Measurements from ENCODE around the gene PLEKHB2. TPM values are rescaled to one million over a fixed set of nuclear protein-coding genes. Genes with fewer than 3 reads are reported as not detected.
"Not testable (repeated sequence)": the region's sequence is repeated elsewhere in the genome, so short reads cannot be mapped to it uniquely, and the experiment has no call there.

Gene PLEKHB2
- total and polyA plus RNA-seq, 8 donors, result 33.1 to 106 (median 37.2) TPM

- Histone ChIP-seq H3K4me3 (no peak overlapping the region), H3K9me3 (no peaks in the 10 kb centered on the region), H3K4me1 (peaks cover 4 to 45% of the 10 kb centered on the region in 2 donors), H3K27ac (no peak overlapping the region), H3K27me3 (no peaks in the 10 kb centered on the region), H3K36me3 (peaks cover 0 to 16% of the 10 kb centered on the region in 2 donors)
- ATAC-seq (no peak), DNase-seq (no peak)
- no peak for TF ChIP-seq CTCF (IDR thresholded peaks at IDR 0.05)
- intact Hi-C loops (cut with DNase I), result no loop called here
Measured at GRCh38 chr2:131112529-131112928, 7.4 kb downstream of the PLEKHB2 start.

- intact Hi-C loops (cut with DNase I), result no loop called here
- no peak for TF ChIP-seq CTCF (IDR thresholded peaks at IDR 0.05)
Measured at GRCh38 chr2:131113566-131114227, 8.6 kb downstream of the PLEKHB2 start.

GRCh38 chr2:131114950-131115349, 9.8 kb downstream of the PLEKHB2 start:
- Histone ChIP-seq H3K4me1 (peaks cover 4 to 35% of the 10 kb centered on the region in 2 donors), H3K36me3 (peaks cover 0 to 16% of the 10 kb centered on the region in 2 donors), H3K27ac (peak overlapping the region in 1 of 2 donors; percentile 14)
- H3K4me3 ChIP-seq; intact Hi-C loops (cut with DNase I); H3K27me3 ChIP-seq; ATAC-seq; DNase-seq; H3K9me3 ChIP-seq: not testable (repeated sequence)

More at GRCh38 chr2:131113566-131114227, 8.6 kb downstream of the PLEKHB2 start:
- Histone ChIP-seq H3K9me3 (no peaks in the 10 kb centered on the region), H3K27me3 (no peaks in the 10 kb centered on the region), H3K4me3 (no peak overlapping the region), H3K4me1 (peaks cover 4 to 35% of the 10 kb centered on the region in 2 donors), H3K27ac (peak overlapping the region in 1 of 2 donors; percentile 14), H3K36me3 (peaks cover 0 to 16% of the 10 kb centered on the region in 2 donors)
- no peak for DNase-seq
- ATAC-seq, result no peak

- intact Hi-C loops (cut with DNase I), result no loop called here
- peaks cover 0 to 16% of the 10 kb centered on the region in 2 donors for H3K36me3 ChIP-seq
- no peak overlapping the region for H3K27ac ChIP-seq
- no peaks in the 10 kb centered on the region for H3K9me3 ChIP-seq
- DNase-seq, result no peak
- peaks cover 4 to 35% of the 10 kb centered on the region in 2 donors for H3K4me1 ChIP-seq
- H3K27me3 ChIP-seq, result no peaks in the 10 kb centered on the region
- no peak for ATAC-seq
- TF ChIP-seq CTCF (IDR thresholded peaks at IDR 0.05), result no peak
- H3K4me3 ChIP-seq, result no peak overlapping the region
Measured at GRCh38 chr2:131115752-131116151, 10.6 kb downstream of the PLEKHB2 start.

GRCh38 chr2:131120815-131121317, 15.7 kb downstream of the PLEKHB2 start:
- DNase-seq (no peak), ATAC-seq (no peak)
- TF ChIP-seq CTCF (IDR thresholded peaks at IDR 0.05), result no peak
- no peak overlapping the region for H3K27ac ChIP-seq
- H3K9me3 ChIP-seq, result no peaks in the 10 kb centered on the region
- no peaks in the 10 kb centered on the region for H3K4me1 ChIP-seq
- H3K4me3 ChIP-seq, result no peak overlapping the region
- no peaks in the 10 kb centered on the region for H3K27me3 ChIP-seq
- intact Hi-C loops (cut with DNase I), result no loop called here
- peaks cover 0 to 41% of the 10 kb centered on the region in 2 donors for H3K36me3 ChIP-seq
